Measurements from ENCODE around the gene MTO1.
"Not testable (repeated sequence)": the region's sequence is repeated elsewhere in the genome, so short reads cannot be mapped to it uniquely, and the experiment has no call there.

Gene MTO1

DNA sequence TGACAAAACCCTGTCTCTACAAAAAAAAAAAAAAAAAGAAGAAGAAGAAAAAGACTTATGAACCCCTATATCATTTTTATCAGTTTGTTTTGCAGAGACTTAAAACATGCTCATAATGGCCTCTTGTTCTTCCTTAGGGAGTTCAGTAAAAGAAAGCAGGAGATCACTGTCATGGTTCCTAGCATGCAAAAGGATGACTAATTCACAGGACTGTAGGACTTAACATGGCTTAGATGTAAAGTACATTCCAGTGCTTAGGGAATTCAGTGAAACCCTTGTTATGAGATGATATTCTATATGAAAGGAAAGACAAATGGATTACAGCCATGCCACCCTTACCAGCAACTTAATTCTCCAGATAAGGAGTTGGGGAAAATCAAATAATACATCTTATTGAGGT is 29.8 kb downstream of the MTO1 start:
- DNase-seq = no peak
- TF ChIP-seq, protein P1, sequence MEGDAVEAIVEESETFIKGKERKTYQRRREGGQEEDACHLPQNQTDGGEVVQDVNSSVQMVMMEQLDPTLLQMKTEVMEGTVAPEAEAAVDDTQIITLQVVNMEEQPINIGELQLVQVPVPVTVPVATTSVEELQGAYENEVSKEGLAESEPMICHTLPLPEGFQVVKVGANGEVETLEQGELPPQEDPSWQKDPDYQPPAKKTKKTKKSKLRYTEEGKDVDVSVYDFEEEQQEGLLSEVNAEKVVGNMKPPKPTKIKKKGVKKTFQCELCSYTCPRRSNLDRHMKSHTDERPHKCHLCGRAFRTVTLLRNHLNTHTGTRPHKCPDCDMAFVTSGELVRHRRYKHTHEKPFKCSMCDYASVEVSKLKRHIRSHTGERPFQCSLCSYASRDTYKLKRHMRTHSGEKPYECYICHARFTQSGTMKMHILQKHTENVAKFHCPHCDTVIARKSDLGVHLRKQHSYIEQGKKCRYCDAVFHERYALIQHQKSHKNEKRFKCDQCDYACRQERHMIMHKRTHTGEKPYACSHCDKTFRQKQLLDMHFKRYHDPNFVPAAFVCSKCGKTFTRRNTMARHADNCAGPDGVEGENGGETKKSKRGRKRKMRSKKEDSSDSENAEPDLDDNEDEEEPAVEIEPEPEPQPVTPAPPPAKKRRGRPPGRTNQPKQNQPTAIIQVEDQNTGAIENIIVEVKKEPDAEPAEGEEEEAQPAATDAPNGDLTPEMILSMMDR (IDR thresholded peaks at IDR 0.05; ENCODE audit: low read depth, low read length) = no peak
- Histone ChIP-seq H3K9me3 (ENCODE audit: severe bottlenecking) (peaks cover 3% of the 10 kb centered on the region), H3K4me3 (ENCODE audit: low read depth, low read length) (no peak overlapping the region), H3K27ac (no peak overlapping the region), H3K27me3 (ENCODE audit: insufficient read depth, low read depth, severe bottlenecking) (no peaks in the 10 kb centered on the region), H3K36me3 (peaks cover 42% of the 10 kb centered on the region)

DNA sequence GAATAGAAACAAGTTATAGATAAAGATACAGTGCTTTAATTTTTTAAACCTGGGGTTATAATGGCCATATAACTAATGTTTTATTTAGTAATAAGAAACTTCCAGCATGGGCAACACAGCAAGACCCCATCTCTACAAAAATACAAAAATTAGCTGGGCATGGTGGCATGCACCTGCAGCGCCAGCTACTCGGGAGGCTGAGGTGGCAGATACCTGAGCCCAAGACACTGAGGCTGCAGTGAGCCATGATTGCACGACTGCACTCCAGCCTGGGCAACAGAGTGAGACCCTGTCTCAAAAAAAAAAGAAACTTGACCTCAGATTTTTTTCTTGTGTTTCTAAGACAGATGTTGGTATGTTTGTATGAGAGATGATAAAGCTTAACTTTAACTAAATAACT is 36.4 kb downstream of the MTO1 start:
- TF ChIP-seq, protein P1 (IDR thresholded peaks at IDR 0.05; ENCODE audit: low read depth, low read length) = no peak
- Histone ChIP-seq H3K27ac (no peak overlapping the region), H3K36me3 (peaks cover 63% of the 10 kb centered on the region), H3K27me3 (ENCODE audit: insufficient read depth, low read depth, severe bottlenecking) (no peaks in the 10 kb centered on the region), H3K4me3 (ENCODE audit: low read depth, low read length) (no peak overlapping the region), H3K9me3 (ENCODE audit: severe bottlenecking) (no peaks in the 10 kb centered on the region)
- no peak for DNase-seq

DNA sequence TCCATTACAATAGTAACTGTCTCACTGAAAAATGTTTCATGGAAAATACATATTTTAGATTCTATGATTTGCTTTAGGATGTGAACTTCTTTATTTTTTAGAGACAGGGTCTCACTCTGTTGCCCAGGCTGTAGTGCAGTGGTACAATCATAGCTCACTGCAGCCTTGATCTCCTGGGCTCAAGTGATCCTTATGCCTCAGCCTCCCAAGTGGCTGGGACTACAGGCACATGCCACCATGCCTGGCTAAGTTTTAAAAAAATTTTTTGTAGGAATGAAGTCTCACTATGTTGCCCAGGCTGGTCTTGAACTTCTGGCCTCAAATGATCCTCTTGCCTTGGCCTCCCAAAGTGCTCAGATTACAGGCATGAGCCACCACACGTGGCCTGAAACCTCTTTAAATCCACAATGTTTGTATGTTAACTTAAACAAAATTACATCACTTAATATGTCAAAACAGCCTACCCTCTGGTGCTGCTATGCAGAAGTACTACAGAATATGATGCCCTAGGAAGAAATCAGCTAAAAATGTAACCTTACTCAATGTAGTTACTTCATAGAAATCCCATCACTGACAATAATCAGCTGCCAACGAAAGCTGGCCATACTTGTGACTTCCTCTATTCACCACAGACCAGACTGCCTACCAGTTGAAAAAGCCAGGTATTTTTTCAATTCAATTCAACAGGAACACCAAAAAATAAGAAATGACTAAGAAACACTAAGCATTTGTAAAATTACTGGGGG is 41.7 kb downstream of the MTO1 start:
- Histone ChIP-seq H3K27me3 (ENCODE audit: insufficient read depth, low read depth, severe bottlenecking) (no peaks in the 10 kb centered on the region), H3K4me3 (ENCODE audit: low read depth, low read length) (no peak overlapping the region), H3K27ac (no peak overlapping the region), H3K9me3 (ENCODE audit: severe bottlenecking) (no peaks in the 10 kb centered on the region), H3K36me3 (peaks cover 45% of the 10 kb centered on the region)
- no peak for DNase-seq
- TF ChIP-seq, protein P1 (IDR thresholded peaks at IDR 0.05; ENCODE audit: low read depth, low read length) = no peak

DNA sequence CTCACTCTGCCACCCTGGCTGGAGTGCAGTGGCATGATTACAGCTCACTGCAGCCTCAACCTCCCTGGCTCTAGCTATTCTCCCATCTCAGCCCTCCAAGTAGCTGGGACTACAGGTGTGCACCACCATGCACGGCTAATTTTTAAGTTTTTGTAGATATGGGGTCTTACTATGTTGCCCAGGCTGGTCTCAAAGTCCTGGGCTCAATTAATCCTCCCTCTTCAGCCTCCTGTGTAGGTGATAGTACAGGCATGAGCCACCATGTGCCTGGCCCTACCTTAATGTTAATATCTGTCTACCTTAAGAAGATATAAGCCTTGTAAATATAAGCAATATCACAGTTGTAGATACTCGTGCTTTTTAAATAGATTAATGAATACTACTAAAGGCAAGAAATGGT is 42.6 kb downstream of the MTO1 start:
- TF ChIP-seq, protein P1 (IDR thresholded peaks at IDR 0.05; ENCODE audit: low read depth, low read length) = no peak
- Histone ChIP-seq H3K9me3 (ENCODE audit: severe bottlenecking) (no peaks in the 10 kb centered on the region), H3K36me3 (peaks cover 35% of the 10 kb centered on the region), H3K27ac (no peak overlapping the region), H3K4me3 (ENCODE audit: low read depth, low read length) (no peak overlapping the region), H3K27me3 (ENCODE audit: insufficient read depth, low read depth, severe bottlenecking) (no peaks in the 10 kb centered on the region)
- no peak for DNase-seq

DNA sequence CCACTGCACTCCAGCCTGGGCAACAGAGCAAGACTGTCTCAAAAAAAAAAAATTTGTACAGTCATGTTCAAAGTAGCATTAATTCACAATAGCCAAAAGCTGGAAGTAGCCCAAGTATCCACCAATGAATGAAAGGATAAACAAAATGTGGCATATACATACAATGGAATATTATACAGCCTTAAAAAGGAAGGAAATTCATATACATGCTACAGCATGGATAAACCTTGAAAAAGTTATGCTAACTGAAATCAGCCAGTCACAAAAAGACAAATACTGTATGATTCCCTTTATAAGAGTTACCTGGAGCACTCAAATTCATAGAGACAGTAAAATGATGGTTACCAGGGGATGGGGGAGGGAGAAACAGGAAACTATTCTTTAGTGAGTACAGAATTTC is 43.6 kb downstream of the MTO1 start:
- H3K27me3 ChIP-seq (ENCODE audit: insufficient read depth, low read depth, severe bottlenecking) = no peaks in the 10 kb centered on the region
- DNase-seq = no peak
- no peak overlapping the region for H3K27ac ChIP-seq
- TF ChIP-seq, protein P1 (IDR thresholded peaks at IDR 0.05; ENCODE audit: low read depth, low read length) = no peak
- no peaks in the 10 kb centered on the region for H3K9me3 ChIP-seq (ENCODE audit: severe bottlenecking)
- H3K36me3 ChIP-seq = peaks cover 31% of the 10 kb centered on the region
- no peak overlapping the region for H3K4me3 ChIP-seq (ENCODE audit: low read depth, low read length)

DNA sequence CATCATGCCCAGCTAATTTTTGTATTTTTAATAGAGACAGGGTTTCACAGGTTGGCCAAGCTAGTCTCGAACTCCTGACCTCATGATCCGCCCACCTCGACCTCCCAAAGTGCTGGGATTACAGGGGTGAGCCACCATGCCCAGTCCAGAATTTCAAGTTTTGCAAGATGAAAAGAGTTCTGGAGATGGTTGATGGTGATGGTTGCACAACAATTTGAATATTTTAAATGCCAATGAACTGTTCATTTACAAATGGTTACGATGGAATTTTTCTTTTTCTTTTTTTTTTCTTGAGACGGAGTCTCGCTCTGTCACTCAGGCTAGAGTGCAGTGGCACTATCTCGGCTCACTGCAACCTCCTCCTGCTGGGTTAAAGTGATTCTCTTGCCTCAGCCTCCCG is 44.2 kb downstream of the MTO1 start:
- not testable (repeated sequence) for H3K27me3 ChIP-seq (ENCODE audit: insufficient read depth, low read depth, severe bottlenecking); H3K9me3 ChIP-seq (ENCODE audit: severe bottlenecking); H3K27ac ChIP-seq; H3K4me3 ChIP-seq (ENCODE audit: low read depth, low read length); DNase-seq
- H3K36me3 ChIP-seq = peaks cover 27% of the 10 kb centered on the region

All from WERI-Rb-1 (cell line).